G401.6 (cell line): Measurements from ENCODE around the gene TRAPPC10.

Experiments
- FAIRE-seq: peaks from 2 replicates; lab custom pipeline; 2012; peaks lifted over from hg19 to GRCh38; lab: Jason Lieb, UNC

Gene TRAPPC10

DNA sequence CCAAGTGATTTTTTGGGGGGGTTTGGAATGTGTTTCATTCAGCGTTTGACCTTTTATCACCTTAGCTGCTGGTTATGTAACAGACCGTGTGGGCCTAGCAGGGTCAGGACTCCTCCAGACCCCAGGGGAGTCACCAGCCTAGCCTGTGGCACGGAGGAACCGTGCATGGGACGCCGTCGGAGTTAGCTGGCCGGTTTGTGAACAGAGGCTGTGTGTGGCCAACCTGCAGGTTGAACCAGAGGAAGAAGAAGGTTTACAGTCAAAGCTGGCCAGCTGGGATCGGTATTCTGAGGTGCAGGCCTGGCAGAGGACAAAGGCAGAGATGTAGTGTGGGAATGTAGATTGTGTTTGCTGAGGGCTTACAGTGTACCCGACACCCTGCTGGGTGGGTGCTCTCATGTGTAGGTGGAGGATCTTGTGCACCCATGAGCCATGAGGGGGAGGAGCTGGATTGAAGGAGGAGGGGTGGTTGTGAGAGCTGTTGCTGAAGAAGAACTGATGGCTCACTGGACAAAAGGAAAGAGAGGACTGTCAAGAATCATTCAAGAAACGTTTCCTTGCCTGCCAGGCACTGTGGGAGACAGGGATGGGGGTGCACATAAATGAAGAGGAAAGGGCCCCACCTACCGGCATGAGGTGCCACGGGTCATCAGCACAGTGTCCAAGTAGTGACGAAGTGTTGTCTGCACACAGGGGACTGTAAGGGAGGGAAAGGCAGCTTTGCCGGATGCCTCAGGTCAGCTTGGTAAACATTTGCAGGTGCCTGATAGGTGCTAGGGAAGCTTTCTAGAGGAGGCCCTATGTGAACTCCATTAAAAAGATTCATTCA is 55.1 kb downstream of the TRAPPC10 start:
- FAIRE-seq: no peak

DNA sequence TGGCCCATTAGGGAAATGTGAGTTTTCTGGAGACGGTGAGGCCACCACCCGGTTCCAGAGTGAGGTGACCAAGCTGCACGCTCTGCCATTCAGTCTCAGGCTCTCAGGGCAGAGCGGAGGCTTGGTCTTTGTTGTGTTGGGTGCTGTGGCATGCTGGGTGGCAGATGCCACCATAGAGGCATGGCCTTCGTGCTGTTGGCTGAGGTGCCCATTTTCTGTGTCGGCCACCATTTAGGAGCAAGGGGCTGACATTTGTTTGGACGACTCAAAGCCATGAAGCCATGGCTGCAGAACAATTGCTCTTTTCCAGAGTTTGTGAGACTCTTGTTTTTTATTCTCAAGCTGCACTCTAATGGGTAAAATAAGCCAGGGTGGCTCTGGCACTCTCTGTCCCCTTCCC is 58.3 kb downstream of the TRAPPC10 start:
- no peak for FAIRE-seq

DNA sequence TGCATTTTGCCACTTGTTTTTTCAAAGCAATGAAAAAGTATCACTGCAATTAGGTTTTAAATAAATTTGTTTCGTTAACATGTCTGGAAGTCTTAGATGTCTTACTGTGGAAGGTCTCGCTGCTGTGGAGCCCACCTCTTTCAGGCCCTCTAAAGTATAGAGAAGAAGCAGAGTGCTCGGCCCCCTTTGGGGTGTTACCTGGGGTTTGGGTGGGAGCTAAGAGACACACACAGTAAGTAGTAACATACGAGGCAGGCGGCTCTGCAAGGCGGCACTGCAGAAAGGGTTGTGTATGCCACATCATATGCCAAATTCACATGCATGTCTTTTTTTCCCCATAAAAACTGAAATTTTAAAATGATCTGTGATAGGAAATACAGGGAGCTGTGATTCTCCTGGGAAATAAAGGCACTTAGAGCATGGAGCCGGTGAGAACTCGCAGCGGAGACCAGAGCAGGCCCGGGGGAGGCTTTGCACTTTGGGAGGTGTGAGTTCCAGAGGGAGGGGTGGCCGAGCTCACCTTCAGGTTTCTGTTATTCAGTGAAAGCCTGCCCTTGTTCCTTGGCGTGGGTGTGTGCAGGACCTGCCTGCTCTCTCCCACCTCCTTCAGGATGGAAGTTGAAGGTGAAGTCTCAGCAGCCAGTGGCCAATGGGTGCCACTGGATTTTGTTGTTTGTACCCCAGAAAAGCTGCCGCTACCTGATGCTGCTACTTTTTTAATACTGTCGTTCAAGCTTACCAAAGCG is 59.4 kb downstream of the TRAPPC10 start:
- FAIRE-seq: no peak

DNA sequence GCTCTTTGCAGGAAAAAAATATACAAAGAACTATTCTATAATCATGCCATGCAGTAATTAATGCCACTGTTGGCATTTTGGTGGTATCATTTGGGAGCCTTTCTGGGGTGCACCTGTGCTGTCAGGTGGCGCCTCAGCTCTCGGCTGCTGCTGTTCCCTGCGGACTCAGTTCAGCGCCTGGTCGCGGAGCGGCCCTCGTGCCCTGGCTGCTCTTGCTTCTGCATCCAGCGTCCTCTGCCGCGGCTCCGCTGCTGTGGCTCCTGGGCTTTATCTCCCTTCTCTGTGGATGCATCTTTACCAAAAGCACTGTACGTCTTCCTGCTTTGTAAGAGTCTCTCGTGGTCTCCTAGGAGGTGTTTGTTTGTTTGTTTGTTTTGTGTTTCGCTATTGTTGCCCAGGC is 60.0 kb downstream of the TRAPPC10 start:
- no peak for FAIRE-seq

DNA sequence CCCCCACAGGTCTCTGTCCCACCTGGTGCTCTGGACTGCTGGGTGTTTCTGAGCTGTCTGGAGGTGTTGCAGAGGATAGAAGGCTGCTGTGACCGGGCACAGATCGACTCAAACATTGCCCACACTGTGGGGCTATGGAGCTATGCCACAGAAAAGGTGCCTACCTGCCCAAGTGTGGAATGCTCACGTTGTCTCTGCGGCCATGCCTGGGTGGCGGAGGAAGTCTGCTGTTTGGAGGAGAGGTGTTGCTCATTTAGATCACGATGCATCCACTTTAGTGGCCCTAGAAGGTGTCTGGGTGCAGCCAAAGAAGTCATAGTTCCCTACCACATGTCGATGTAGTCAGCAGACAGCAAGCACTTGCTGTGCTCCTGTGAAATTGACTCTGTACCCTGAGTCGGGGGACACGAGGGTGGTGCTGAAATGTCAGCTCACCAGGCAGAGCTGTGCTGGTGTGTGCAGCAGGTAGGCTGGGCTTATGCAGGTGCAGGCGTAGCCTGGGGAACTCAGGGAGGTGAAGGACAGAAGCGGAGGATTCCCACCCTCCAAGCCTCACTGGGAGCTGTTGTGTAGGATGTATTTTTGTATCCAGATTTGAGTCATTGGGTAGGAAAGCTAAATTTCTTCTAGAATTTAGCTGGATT is 62.3 kb downstream of the TRAPPC10 start:
- no peak for FAIRE-seq

DNA sequence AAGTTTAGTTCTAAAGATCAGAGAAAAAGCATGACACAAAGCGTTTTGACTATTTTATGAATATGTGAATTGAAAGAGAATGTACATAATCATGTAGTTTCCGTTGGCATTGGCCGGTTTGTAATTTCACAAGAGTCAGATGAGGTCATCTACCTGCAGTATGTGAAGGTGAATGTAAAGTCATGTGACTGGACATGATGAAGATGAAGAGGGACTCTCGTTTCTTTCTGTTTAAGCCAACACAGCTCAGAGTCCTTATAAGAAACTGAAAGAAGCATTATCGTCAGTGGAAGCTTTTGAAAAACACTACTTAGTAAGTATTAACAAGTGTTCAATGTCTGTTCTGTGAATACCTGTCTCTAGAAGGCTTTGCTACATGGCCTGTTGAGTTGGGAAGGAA is 64.2 kb downstream of the TRAPPC10 start:
- no peak for FAIRE-seq

DNA sequence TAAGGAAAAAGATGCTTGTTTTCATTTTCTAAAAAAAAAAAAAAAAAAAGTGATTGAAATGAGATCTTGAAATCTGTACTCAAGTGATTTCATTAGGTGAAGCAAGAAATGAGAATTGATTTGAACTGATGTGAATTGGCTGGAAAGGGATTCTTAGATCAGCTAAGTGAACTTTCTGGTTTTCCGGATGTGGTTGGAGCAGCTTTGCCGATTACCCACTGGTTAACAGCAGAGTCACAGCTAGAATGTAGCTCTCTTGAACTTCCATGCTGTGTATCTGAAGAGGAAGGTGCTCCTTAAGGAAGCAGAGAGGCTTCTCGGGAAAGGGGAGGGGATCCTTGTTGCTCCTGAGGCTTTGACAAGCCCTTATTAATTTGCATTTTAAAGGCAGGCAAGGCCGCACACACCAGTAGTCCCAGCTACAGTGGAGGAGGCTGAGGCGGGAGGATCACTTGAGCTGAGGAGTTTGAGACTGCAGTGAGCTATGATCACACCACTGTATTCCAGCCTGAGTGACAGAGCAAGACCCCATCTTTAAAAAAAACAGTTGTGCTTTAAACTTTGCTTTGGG is 66.4 kb downstream of the TRAPPC10 start:
- FAIRE-seq: no peak

DNA sequence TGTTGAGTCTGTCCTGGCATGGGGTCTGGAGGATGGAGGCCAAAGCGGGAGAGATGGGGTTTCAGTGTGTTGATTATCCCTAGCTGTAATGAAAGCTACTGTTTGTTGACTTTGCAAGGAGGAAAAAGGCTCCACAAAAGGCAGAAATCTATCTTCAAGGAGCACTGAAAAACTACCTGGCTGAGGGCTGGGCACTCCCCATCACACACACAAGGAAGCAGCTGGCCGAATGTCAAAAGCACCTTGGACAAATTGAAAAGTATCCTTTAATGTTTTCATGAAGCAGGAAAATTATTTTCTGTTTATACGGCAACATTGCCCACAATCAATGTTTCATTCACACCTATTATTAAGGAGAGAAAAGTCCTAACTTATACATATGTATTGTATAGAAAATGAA is 67.3 kb downstream of the TRAPPC10 start:
- FAIRE-seq: no peak

DNA sequence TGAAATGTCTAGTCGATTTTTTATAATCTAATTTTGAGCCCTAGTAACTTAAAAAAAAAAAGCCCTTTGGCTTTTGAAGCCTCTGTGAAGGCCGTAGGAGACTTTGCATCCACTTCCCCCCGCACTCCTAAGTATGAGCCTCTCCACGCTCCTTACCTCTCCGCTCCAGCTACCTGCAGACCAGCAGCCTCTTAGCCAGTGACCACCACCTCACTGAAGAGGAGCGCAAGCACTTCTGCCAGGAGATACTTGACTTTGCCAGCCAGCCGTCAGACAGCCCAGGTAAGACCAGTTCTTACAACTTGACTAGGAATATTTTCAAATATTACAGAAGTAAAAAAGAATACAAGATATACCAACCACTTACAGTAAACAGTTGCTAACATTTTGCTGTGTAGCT is 67.7 kb downstream of the TRAPPC10 start:
- no peak for FAIRE-seq

DNA sequence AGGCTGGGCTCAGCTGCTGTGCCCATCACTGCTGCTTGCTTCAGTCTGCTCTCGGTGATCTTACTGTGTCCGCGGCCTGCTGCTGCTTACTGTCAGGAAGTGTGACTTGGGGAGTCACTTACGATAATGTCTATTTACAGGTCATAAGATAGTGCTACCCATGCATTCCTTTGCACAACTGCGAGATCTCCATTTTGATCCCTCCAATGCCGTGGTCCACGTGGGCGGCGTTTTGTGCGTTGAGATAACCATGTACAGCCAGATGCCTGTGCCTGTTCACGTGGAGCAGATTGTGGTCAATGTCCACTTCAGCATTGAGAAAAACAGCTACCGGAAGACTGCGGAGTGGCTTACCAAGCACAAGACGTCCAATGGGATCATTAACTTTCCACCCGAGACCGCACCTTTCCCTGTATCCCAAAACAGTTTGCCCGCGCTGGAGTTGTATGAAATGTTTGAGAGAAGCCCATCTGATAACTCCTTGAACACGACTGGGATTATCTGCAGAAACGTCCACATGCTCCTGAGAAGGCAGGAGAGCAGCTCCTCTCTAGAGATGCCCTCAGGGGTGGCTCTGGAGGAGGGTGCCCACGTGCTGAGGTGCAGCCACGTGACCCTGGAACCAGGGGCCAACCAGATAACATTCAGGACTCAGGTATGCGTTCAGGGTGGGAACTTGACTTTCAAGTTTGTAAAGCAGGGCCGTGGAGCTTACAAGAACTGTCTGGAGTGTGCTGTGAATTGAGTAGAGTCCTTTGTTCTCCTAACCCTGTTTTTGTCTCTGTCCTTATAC is 70.7 kb downstream of the TRAPPC10 start:
- no peak for FAIRE-seq

DNA sequence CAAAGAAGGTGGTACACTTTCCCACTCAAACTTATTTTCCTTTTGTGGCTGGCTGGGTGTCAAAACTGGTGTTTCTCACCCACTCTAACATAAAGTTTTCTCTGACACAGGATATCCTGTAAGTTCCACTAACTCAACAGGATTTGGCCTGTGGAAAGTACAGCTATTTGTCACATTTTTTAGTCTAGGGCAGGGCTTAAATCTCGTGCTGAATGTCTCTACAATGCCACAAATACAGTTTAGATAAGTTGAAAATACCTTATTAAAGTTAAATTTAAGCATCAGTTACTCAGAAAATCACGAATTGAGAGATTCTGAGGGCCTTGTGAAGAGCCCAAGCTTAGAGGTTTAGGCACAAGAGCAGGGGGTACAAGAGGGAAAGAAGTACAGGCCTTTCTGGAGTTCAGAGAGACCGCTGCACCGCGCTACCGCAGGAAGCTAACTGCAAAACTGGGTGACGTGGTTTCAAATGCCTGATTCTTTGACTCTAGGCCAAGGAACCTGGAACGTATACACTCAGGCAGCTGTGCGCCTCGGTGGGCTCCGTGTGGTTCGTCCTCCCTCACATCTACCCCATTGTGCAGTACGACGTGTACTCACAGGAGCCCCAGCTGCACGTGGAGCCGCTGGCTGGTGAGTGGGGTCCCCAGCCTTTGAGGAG is 71.7 kb downstream of the TRAPPC10 start:
- no peak for FAIRE-seq

DNA sequence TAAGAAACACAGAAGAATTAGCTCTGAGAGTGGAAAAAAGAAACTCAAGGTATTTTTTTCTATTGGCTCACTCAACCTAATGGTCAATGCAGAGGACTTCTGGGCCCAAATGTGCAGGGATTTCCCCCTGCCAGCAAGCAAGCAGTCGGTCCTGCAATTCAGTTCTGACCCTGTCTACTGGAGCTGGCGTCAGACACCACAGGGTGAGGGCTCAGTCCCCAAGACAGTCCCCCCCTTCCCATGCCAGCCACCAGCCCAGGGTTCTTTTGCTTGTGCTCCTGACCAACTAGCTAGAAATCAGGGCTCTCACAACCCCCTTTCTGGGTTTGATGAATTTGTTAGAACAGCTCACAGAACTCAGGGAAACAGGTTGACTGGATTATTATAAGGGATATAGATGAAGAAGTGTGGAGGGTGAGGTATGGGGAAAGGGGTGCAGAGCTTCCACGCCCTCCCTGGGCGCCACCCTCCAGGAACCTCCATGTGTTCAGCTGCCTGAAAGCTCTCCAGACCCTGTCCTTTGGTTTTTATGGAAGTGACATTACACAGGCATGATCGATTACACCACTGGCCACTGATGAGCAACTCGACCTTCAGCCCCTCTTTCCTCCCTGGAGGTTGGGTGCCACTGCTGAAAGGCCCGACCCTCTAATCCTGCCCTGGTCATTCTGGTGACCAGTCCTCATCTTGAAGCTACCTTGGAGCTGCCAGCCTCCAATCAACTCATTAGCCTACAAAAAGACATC is 72.6 kb downstream of the TRAPPC10 start:
- no peak for FAIRE-seq

DNA sequence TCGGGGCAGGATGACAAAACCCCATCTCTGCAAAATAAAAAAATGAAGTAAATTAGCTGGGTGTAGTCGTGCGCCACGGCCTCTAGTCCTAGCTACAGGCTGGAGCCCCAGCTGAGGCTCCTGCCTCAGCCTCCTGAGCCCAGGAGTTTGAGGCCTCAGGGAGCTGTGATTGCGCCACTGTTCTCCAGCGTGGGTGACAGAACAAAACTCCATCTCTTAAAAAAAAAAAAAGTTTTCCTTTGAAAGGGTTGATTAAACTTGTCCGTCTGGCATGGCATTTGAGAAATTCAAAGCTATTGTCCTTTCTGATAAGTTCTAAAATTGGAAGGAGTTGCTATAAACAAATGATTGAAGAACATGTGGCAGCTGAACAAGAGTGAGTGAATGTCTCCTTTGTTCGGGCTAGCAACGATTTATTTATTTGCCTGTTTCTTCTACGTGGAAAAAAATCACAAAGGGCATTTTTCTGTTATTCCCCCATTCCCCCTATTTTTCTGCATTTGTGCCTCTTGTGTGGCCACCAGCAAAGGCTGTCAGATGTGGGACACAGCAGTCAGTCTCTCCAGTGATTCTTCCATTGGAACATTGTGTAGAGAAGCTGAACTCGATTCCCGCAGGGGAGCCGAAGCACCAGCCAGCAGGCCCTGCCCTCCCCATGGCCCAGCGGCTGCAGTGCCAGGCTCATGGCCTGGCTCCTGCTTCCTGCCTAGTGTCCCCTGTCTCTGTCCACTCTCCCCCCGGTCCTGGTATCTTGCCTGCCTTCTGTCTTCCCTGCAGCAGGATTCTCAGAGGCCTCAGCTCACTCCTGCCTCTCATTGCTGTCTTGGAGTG is 73.6 kb downstream of the TRAPPC10 start:
- no peak for FAIRE-seq

DNA sequence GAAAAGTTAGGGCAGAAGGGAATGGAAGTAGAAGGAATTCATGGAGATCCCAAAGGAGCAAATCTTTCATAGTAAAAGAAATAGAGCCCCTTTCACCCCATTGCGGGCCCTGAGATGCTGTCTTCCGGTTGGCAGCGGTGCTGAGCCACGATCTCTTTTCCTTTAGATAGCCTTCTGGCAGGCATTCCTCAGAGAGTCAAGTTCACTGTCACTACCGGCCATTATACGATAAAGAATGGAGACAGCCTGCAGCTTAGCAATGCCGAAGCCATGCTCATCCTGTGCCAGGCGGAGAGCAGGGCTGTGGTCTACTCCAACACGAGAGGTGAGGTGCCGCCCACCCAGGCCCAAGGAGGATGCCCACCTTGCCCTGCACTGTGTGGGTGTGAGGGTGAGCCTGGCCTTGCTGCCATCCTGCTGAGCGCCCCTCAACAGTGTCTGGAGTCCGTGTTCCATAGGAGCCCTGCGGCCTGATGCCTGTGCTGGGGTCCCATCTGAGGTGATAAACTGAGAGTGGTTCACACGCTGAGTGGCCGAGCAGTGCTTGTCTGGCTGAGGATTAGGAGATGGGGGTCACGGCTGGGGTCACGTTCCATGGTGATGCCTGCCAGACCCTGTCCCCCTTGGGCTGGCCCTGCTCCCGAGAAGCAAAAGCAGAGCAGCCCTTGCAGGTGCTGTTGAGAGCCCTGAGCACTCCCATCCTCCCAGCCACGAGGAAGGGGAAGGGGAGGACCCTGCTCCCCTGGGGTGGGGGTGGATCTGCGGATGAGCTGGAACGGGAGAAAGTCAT is 74.7 kb downstream of the TRAPPC10 start:
- FAIRE-seq: no peak

DNA sequence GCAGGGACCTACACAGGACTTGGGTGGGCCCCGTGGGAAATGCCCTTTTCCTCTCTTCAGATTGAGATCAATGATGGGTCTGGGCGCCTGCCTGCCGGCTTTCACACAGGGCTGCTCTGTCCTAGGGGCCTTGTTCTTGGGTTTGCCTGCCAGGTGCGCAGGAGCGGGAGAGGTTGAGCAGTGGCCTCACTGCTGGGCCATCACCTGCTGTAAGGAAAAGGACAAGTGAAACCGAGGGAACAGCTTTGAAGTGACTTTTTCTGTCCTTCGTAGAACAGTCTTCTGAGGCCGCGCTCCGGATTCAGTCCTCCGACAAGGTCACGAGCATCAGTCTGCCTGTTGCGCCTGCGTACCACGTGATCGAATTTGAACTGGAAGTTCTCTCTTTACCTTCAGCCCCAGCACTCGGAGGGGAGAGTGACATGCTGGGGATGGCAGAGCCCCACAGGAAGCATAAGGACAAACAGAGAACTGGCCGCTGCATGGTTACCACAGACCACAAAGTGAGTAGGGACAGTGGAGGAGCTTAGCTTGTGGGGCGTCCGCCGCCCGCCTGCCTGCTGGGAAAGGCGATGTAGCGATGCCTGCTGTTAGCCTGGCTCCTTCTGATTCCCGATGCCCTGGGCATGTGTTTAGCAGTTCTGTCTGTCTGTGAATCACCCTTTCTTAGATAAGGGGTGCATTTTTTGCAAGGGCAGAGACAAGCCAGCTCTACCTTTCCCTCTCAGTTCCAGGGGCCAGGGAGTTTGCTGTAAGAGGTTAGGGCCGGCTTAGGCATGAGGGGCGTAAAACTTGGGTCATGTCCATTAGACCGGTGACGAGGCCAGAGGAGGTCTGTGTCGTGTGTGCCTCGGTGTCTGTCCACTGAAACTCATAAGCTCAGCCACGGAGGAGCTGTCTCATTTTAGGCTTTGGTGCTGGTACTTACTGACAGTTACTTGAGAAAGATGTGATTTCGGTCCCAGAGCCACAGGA is 75.6 kb downstream of the TRAPPC10 start:
- FAIRE-seq: no peak

DNA sequence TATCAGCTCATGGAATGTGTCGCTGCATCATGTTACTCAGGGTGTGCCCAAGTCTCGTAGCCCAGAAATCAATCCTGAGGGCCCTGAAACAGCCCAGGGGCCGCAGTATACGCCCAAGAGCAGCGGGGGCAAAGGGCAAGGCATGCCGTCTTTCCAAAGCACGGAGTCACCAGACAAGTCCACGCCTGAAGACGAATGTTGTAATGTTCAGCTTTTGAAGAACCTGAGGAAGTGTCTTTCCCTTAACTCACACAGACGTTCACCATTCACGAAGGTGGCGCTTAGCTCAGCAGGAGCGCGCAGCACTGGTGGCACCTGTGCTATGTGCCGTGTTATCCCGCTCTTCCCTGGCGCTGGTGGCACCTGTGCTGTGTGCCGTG is 76.3 kb downstream of the TRAPPC10 start:
- FAIRE-seq: no peak

DNA sequence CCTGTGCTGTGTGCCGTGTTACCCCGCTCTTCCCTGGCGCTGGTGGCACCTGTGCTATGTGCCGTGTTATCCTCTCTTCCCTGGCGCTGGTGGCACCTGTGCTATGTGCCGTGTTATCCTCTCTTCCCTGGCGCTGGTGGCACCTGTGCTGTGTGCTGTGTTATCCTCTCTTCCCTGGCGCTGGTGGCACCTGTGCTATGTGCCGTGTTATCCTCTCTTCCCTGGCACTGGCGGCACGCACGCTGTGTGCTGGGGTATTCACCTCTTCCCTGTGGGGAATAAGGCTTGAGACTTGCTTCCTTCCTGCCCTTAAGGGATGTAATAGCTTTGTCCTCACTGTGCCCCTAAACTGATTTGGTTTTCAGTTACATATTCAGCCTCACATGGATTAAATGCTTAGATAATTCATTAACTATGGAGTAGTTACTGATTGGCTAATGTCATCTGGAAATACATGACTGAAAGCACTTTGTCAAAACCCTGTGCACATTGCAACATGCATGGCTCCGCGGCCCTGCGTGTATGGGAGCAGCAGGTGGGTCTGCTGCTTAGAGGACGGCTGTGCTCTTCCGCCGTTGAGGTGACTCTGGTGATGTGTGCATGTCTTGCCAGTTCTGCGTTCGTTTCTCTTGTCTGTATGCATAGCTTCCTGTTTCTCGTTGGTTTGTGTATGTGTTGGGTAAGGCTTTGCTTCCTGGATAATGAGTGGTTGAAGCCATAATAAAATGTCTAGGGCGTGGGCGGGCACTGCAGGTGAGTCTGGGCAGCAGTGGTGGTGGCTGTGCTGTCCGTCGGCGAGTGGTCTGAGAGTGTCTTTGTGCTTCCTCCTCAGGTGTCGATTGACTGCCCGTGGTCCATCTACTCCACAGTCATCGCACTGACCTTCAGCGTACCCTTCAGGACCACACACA is 77.1 kb downstream of the TRAPPC10 start:
- no peak for FAIRE-seq
